Epithelial cell of esophagus (primary cell): ENCODE data around the gene ITPR2.
A peak's percentile ranks its signal among the peaks of the same experiment; 100 is the strongest.

ENCODE experiments used
- DNase-seq: peaks from one replicate; pipeline ENCODE4 v3.0.0; 2010; ENCODE audit warnings: low read depth
- H3K4me3 ChIP-seq: 2 replicates; pipeline ENCODE4 v1.5.1; 2011; ENCODE audit warnings: mild to moderate bottlenecking, low read length, control low read depth
- CTCF ChIP-seq: IDR thresholded peaks from 2 replicates; pipeline ENCODE4 v1.5.1; 2011; ENCODE audit warnings: low read depth, mild to moderate bottlenecking, low read length, control low read depth, inconsistent platforms; ENCODE audit not compliant: insufficient read depth; ENCODE audit errors: missing control alignments

Gene ITPR2

GRCh38 chr12:26832822-26833742 lies at the start of gene ITPR2:
Gene ITPR2, minus strand, starts transcription at chr12:26833194. Its CDS starts 413 bp downstream, at chr12:26832781.
- peak; percentile 93 for DNase-seq
- no peak for TF ChIP-seq CTCF
- H3K4me3 ChIP-seq: peak within 1 kb of the TSS; percentile 81

GRCh38 chr12:26880625-26881024 lies 47.6 kb upstream of the ITPR2 start:
- H3K4me3 ChIP-seq: no peak overlapping the region
- TF ChIP-seq CTCF: no peak
- DNase-seq: no peak

- no peak for DNase-seq
- H3K4me3 ChIP-seq: no peak overlapping the region
- TF ChIP-seq CTCF: no peak
These were observed 45.7 kb upstream of the ITPR2 start for GRCh38 chr12:26878661-26879119.

GRCh38 chr12:26874501-26875296 lies 41.7 kb upstream of the ITPR2 start:
- no peak for DNase-seq

GRCh38 chr12:26872625-26873024 lies 39.6 kb upstream of the ITPR2 start:
- H3K4me3 ChIP-seq: no peak overlapping the region
- DNase-seq: no peak
- no peak for TF ChIP-seq CTCF

More at GRCh38 chr12:26874501-26875296, 41.7 kb upstream of the ITPR2 start:
- no peak overlapping the region for H3K4me3 ChIP-seq
- no peak for TF ChIP-seq CTCF

GRCh38 chr12:26871985-26872384 lies 39.0 kb upstream of the ITPR2 start:
- no peak for DNase-seq
- TF ChIP-seq CTCF: no peak
- H3K4me3 ChIP-seq: no peak overlapping the region
